Measurements from ENCODE around the gene CFAP97D2.

DNA sequence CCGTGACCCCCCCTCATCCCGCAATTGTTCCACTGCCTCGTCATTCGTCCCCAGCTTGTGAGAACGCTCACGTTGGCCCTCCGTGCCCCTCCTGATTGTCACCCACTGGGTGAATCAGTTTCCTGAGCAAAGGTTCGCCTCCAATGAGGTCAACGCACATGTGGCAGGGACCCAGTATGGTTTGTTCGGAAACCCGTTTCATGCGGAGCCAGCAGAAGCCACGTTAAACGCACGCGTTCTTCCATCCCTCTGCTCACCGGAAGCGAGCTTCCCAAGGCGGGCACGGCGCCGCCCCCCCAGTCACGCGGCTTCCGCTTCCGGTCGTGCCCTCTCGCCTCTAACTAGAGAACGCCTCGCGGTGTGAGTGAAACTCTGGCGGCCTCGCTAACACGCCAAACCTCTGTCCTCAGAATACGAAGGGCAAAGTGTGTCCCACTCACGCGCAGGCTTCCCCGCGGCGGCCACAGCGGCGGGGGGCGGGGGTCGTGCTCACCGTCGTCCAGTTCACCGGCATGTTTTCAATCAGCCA lies 18.0 kb upstream of the CFAP97D2 start:
- no peak for TF ChIP-seq SUZ12 (IDR thresholded peaks at IDR 0.05; ENCODE audit: extremely low read depth, insufficient read depth, insufficient read length)
- TF ChIP-seq YY1 (IDR thresholded peaks at IDR 0.05; ENCODE audit: insufficient read depth, insufficient read length), result no peak
- TF ChIP-seq ZNF274 (IDR thresholded peaks at IDR 0.05; ENCODE audit: low read depth, low read length), result no peak
